Suprapubic skin (tissue), 4 donors: ENCODE measurements around the gene ETS1. TPM values are rescaled to one million over a fixed set of nuclear protein-coding genes. Genes with fewer than 3 reads are reported as not detected.

Experiments used
- DNase-seq, 2 donors: peaks; one replicate each; pipeline ENCODE4 v3.0.0-alpha.2; 2019; ENCODE audit warnings: low spot score in 2 of 2
- H3K27ac ChIP-seq: fragments of 200-600 bp; sonication (generic); one replicate; pipeline ENCODE4 v1.5.1; 2019
- H3K27me3 ChIP-seq: fragments of 200-600 bp; sonication (generic); one replicate; pipeline ENCODE4 v1.5.1; 2019
- H3K36me3 ChIP-seq: fragments of 200-600 bp; sonication (generic); one replicate; pipeline ENCODE4 v1.5.1; 2019
- H3K4me1 ChIP-seq: fragments of 200-600 bp; sonication (generic); one replicate; pipeline ENCODE4 v1.5.1; 2019
- H3K4me3 ChIP-seq: fragments of 200-600 bp; sonication (generic); one replicate; pipeline ENCODE4 v1.5.1; 2019; ENCODE audit warnings: mild to moderate bottlenecking
- H3K9me3 ChIP-seq: fragments of 200-600 bp; sonication (generic); one replicate; pipeline ENCODE4 v1.5.1; 2019
- CTCF ChIP-seq, 2 donors: fragments of 200-600 bp in 1 of 2; fragments of 450-650 bp in 1 of 2; sonication (generic) in 1 of 2; IDR thresholded peaks; one replicate each; pipeline ENCODE4 v1.5.1; 2016 to 2019; ENCODE audit warnings: antibody characterized with exemption in 2 of 2, mild to moderate bottlenecking in 1 of 2, moderate library complexity in 1 of 2
- EP300 ChIP-seq: sonication (generic); formaldehyde crosslinking; IDR thresholded peaks from one replicate; pipeline ENCODE4 v1.6.1; 2017; ENCODE audit warnings: antibody characterized with exemption
- POLR2A ChIP-seq, 2 donors: fragments of 450-650 bp; IDR thresholded peaks; one replicate each; pipeline ENCODE4 v1.6.1; 2017; ENCODE audit warnings: antibody characterized with exemption in 2 of 2, mild to moderate bottlenecking in 2 of 2, moderate library complexity in 2 of 2
- POLR2AphosphoS5 ChIP-seq, 3 donors: sonication (generic); formaldehyde crosslinking; IDR thresholded peaks; one replicate each; pipeline ENCODE4 v1.6.1; 2017; ENCODE audit warnings: antibody characterized with exemption in 3 of 3
- WGBS: methylation state at CpG from one replicate; pipeline ENCODE4 v1.1.5; 2018; 5-methylcytosine and 5-hydroxymethylcytosine counted together
- total RNA-seq, 4 donors: library from RNA; depleted of rRNA; stranded (reverse); fragments of >200 nt; gene quantifications; one replicate each; pipeline ENCODE4 v1.1.0, GENCODE V29; 2016

The ETS1 gene
- total RNA-seq, 4 donors from 2014 or later, result 21.7 to 42.6 (median 33.7) TPM

GRCh38 chr11:128522055-128522942 lies 65.1 kb downstream of the ETS1 start:
- H3K27me3 ChIP-seq, result no peaks in the 10 kb centered on the region
- no peaks in the 10 kb centered on the region for H3K9me3 ChIP-seq
- peaks cover 46% of the 10 kb centered on the region for H3K4me1 ChIP-seq
- H3K36me3 ChIP-seq, result no peaks in the 10 kb centered on the region
- WGBS, result 0% methylated on average over 20 of the region's 93 CpGs
- peak overlapping the region; percentile 83 for H3K4me3 ChIP-seq
- DNase-seq, result peak; percentile 94
- TF ChIP-seq POLR2AphosphoS5 (IDR thresholded peaks at IDR 0.05), result peak; percentile 71 to 89 (median 78)
- TF ChIP-seq POLR2A (IDR thresholded peaks at IDR 0.05), result peak; percentile 23 to 91
- no peak for TF ChIP-seq CTCF (IDR thresholded peaks at IDR 0.05)
- peak overlapping the region; percentile 96 for H3K27ac ChIP-seq

- peaks cover 52% of the 10 kb centered on the region for H3K4me1 ChIP-seq
- no peaks in the 10 kb centered on the region for H3K9me3 ChIP-seq
- no peaks in the 10 kb centered on the region for H3K27me3 ChIP-seq
- DNase-seq, result no peak
- no peak for TF ChIP-seq POLR2AphosphoS5 (IDR thresholded peaks at IDR 0.05)
- no peak for TF ChIP-seq POLR2A (IDR thresholded peaks at IDR 0.05)
- no peak for TF ChIP-seq EP300
- no peak for TF ChIP-seq CTCF (IDR thresholded peaks at IDR 0.05)
- no peaks in the 10 kb centered on the region for H3K36me3 ChIP-seq
- peak overlapping the region; percentile 83 for H3K4me3 ChIP-seq
- WGBS, result 0% methylated on average over 14 of the region's 19 CpGs
- H3K27ac ChIP-seq, result peak overlapping the region; percentile 96
These were observed 65.7 kb downstream of the ETS1 start for GRCh38 chr11:128521682-128522054.

GRCh38 chr11:128520888-128521681 lies 66.3 kb downstream of the ETS1 start:
- Histone ChIP-seq H3K36me3 (no peaks in the 10 kb centered on the region), H3K4me3 (peak overlapping the region; percentile 83), H3K27me3 (no peaks in the 10 kb centered on the region), H3K4me1 (peaks cover 58% of the 10 kb centered on the region), H3K9me3 (no peaks in the 10 kb centered on the region), H3K27ac (peak overlapping the region; percentile 96)
- DNase-seq, result no peak
- WGBS, result 5% methylated on average over 12 of the region's 12 CpGs
- TF ChIP-seq POLR2A (IDR thresholded peaks at IDR 0.05) (no peak), EP300 (no peak), POLR2AphosphoS5 (IDR thresholded peaks at IDR 0.05) (no peak), CTCF (IDR thresholded peaks at IDR 0.05) (no peak)

GRCh38 chr11:128520206-128520887 lies 67.0 kb downstream of the ETS1 start:
- Histone ChIP-seq H3K9me3 (no peaks in the 10 kb centered on the region), H3K27me3 (no peaks in the 10 kb centered on the region), H3K4me1 (peaks cover 65% of the 10 kb centered on the region), H3K36me3 (no peaks in the 10 kb centered on the region), H3K27ac (peak overlapping the region; percentile 96), H3K4me3 (peak overlapping the region; percentile 83)
- TF ChIP-seq CTCF (IDR thresholded peaks at IDR 0.05) (no peak), POLR2AphosphoS5 (IDR thresholded peaks at IDR 0.05) (no peak), POLR2A (IDR thresholded peaks at IDR 0.05) (no peak)
- DNase-seq, result no peak
- 65% methylated on average over 7 of the region's 7 CpGs for WGBS
